C4-2B (cell line): Measurements from ENCODE around the gene EGFLAM.

ENCODE experiments used
- H3K27ac ChIP-seq: fragments of 450-650 bp; 2 replicates; pipeline ENCODE4 v1.5.1; 2017
- CTCF ChIP-seq: fragments of 450-650 bp; conservative IDR thresholded peaks from 2 replicates; pipeline ENCODE4 v1.5.1; 2017; ENCODE audit warnings: mild to moderate bottlenecking
- ZFX ChIP-seq: fragments of 450-650 bp; IDR thresholded peaks from 2 replicates; pipeline ENCODE4 v1.6.1; 2017

The EGFLAM gene

GRCh38 chr5:38450627-38451026, 192.3 kb downstream of the EGFLAM start:
- TF ChIP-seq ZFX (no peak), CTCF (no peak)

DNA sequence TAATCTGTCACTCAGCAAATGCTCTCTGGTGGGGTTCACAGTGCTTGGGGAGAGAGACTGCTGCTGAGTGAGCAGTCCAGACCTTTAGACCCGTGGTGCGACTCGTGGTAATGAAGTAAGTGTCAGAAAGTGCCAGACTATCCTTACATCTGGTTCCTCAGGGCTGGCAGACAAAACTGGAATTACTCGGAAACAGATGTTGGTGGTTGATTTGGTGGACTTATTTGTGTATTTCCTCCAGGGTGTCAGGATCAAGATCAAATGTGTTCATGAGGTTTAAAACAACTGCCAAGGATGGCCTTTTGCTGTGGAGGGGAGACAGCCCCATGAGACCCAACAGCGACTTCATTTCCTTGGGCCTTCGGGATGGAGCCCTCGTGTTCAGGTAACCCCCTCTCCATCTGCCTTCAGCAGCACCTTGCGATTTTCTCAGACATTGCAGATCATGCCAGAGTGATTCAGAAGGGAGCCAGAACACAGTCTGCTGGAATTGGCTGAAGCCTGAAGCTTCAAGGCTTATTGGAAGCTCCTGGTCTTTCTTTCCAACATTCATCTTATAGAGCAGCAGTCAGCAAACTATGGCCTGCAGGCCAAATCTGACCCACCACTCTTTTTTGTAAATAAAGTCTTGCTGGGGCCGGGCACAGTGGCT, 192.8 kb downstream of the EGFLAM start:
- H3K27ac ChIP-seq: no peak overlapping the region
- TF ChIP-seq CTCF: no peak
- no peak for TF ChIP-seq ZFX

More at GRCh38 chr5:38450627-38451026, 192.3 kb downstream of the EGFLAM start:
- H3K27ac ChIP-seq: no peak overlapping the region

- TF ChIP-seq CTCF: no peak
- TF ChIP-seq ZFX: no peak
- no peak overlapping the region for H3K27ac ChIP-seq
These were observed 193.8 kb downstream of the EGFLAM start for GRCh38 chr5:38452201-38452600.

- TF ChIP-seq ZFX (no peak), CTCF (no peak)
These were observed 195.1 kb downstream of the EGFLAM start for GRCh38 chr5:38453506-38453905.

DNA sequence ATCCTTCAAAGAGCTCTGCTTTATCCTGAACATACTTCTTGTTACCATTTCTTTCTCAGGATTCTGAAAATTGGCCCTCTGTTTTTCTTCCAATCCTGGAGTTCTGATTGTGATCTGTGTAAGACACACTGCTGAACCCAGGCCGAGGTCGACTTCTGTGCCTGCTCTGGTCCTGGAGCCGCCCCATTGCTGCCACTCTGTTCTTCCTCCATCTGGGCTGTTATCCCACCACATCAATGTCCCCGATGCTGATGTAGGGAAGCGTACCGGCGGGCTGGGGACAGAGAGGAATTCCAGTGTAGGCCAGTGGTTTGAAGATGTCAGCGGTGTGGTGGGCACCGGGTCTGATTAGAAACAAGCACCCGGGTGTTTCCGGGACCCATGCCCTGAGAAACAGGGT, 195.6 kb downstream of the EGFLAM start:
- TF ChIP-seq ZFX: no peak
- TF ChIP-seq CTCF: no peak
- H3K27ac ChIP-seq: no peak overlapping the region

More at GRCh38 chr5:38453506-38453905, 195.1 kb downstream of the EGFLAM start:
- no peak overlapping the region for H3K27ac ChIP-seq

GRCh38 chr5:38455796-38456330, 197.5 kb downstream of the EGFLAM start:
- no peak for TF ChIP-seq CTCF
- no peak for TF ChIP-seq ZFX
- no peak overlapping the region for H3K27ac ChIP-seq

DNA sequence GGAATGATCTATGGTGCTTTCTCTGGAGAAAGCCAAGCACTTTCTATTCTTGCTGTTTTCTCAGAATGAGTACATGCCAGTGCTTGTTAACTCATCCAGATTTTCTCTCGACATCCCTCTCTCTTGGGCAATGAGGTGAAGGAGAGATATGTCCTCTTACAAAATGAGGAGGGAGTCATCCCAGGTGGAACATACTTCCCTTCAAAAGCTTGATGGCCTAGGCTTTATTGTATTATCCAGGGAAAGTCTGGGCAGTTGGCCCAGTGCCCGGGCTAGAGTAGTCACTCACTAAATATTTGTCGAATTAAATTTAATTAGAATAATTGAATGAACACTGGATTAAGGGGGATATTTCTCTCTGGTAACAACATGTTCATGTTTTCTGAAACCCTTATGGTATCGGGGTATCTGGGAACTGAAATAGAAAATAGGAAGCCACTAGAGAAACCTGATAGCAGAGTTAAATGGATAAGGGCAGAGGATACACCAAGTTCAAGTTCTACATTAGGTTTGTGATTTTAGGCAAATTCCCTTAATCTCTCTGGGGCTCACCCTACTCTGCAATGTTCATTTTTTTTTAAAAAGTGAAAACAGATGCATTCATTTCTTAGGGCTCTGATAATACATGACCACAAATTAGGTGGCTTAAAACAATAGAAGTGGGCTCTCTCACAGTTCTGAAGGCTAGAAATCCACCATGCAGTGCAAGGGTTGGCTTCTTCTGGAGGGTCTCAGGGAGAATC, 198.5 kb downstream of the EGFLAM start:
- no peak for TF ChIP-seq ZFX
- no peak for TF ChIP-seq CTCF
- no peak overlapping the region for H3K27ac ChIP-seq
